ENCODE results near the gene PLXDC2. TPM values are rescaled to one million over a fixed set of nuclear protein-coding genes. Genes with fewer than 3 reads are reported as not detected.

PLXDC2 gene
- total and polyA plus RNA-seq, 2 donors from 2014 or later = 11.9 to 42.1 TPM

DNA sequence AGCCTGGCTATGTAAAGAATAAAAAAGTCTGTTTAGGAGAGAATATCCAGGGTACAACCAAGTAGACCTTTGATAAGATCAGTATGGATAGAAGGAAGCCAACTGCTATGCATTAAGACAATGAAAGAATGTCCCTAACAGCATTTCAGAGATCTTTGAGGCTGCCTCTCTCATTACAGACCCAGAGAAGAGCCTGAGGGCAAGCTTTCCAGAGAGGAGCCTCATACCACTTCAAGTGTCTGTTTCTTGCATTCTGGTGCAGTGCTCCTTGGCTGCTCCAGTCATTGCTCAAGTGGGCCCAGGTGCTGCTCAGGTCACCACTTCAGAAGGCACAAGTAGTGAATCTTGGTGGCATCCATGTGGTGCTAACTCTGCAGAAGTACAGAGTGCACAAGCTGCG lies 514.0 kb downstream of the PLXDC2 start:
- intact Hi-C loops (cut with DNase I) = no loop called here
- H3K27me3 ChIP-seq (ENCODE audit: control insufficient read depth, insufficient read depth, low read length) = no peaks in the 10 kb centered on the region
- TF ChIP-seq, protein P1, sequence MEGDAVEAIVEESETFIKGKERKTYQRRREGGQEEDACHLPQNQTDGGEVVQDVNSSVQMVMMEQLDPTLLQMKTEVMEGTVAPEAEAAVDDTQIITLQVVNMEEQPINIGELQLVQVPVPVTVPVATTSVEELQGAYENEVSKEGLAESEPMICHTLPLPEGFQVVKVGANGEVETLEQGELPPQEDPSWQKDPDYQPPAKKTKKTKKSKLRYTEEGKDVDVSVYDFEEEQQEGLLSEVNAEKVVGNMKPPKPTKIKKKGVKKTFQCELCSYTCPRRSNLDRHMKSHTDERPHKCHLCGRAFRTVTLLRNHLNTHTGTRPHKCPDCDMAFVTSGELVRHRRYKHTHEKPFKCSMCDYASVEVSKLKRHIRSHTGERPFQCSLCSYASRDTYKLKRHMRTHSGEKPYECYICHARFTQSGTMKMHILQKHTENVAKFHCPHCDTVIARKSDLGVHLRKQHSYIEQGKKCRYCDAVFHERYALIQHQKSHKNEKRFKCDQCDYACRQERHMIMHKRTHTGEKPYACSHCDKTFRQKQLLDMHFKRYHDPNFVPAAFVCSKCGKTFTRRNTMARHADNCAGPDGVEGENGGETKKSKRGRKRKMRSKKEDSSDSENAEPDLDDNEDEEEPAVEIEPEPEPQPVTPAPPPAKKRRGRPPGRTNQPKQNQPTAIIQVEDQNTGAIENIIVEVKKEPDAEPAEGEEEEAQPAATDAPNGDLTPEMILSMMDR (IDR thresholded peaks at IDR 0.05; ENCODE audit: borderline replicate concordance, extremely low read depth, insufficient read depth) = no peak
- no peaks in the 10 kb centered on the region for H3K9me3 ChIP-seq (ENCODE audit: control insufficient read depth in 2 of 3, insufficient read depth in 1 of 3, low read length in 3 of 3)
- DNase-seq (no peak), FAIRE-seq (no peak)
- H3K9ac ChIP-seq (ENCODE audit: low read length in 3 of 3) = no peak overlapping the region
- H3K4me3 ChIP-seq (ENCODE audit: low read length in 3 of 3) = no peak overlapping the region
- H3K36me3 ChIP-seq (ENCODE audit: control insufficient read depth in 2 of 3, insufficient read depth in 3 of 3, low read length in 3 of 3) = no peaks in the 10 kb centered on the region
- H3K27ac ChIP-seq (ENCODE audit: low read depth in 2 of 2, low read length in 2 of 2) = no peak overlapping the region
- no peaks in the 10 kb centered on the region for H3K4me1 ChIP-seq (ENCODE audit: control insufficient read depth in 2 of 3, insufficient read depth in 2 of 3, low read depth in 1 of 3, low read length in 3 of 3)

DNA sequence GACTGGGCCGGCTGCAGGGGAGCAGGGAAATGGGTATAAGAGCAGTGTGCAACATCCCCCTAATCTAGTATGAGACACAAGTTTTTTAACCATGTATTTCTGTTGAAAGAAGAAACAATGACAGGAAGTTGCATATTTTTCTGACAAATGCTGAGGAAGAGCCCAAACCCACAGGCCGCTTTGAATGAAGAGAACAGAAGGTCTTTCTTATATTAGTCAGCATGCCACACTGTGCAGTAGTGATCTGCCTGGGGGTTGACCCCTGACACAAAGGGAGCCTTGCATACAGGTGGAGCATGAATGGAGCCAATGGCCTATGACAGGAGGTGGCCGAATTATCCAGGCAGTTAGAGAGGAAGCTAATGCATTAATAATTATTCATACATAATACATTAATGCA lies 518.3 kb downstream of the PLXDC2 start:
- FAIRE-seq (no peak), DNase-seq (no peak)
- no peaks in the 10 kb centered on the region for H3K4me1 ChIP-seq (ENCODE audit: control insufficient read depth in 2 of 3, insufficient read depth in 2 of 3, low read depth in 1 of 3, low read length in 3 of 3)
- no peak overlapping the region for H3K4me3 ChIP-seq (ENCODE audit: low read length in 3 of 3)
- no peak overlapping the region for H3K9ac ChIP-seq (ENCODE audit: low read length in 3 of 3)
- H3K36me3 ChIP-seq (ENCODE audit: control insufficient read depth in 2 of 3, insufficient read depth in 3 of 3, low read length in 3 of 3) = no peaks in the 10 kb centered on the region
- TF ChIP-seq, protein P1 (IDR thresholded peaks at IDR 0.05; ENCODE audit: borderline replicate concordance, extremely low read depth, insufficient read depth) = no peak
- H3K27me3 ChIP-seq (ENCODE audit: control insufficient read depth, insufficient read depth, low read length) = no peaks in the 10 kb centered on the region
- intact Hi-C loops (cut with DNase I) = no loop called here
- H3K9me3 ChIP-seq (ENCODE audit: control insufficient read depth in 2 of 3, insufficient read depth in 1 of 3, low read length in 3 of 3) = no peaks in the 10 kb centered on the region
- H3K27ac ChIP-seq (ENCODE audit: low read depth in 2 of 2, low read length in 2 of 2) = no peak overlapping the region

Measured in kidney (tissue), 14 donors.